HG02981 (cell line): Measurements from ENCODE around the gene MSRB3.
"Not testable (repeated sequence)": the region's sequence is repeated elsewhere in the genome, so short reads cannot be mapped to it uniquely, and the experiment has no call there.

Experiments used
- ATAC-seq: cut with Tn5 transposase; IDR thresholded peaks from one replicate; pipeline ENCODE4 v1.9.1; 2021; ENCODE audit warnings: mild to moderate bottlenecking, moderate library complexity; ENCODE audit not compliant: unreplicated experiment

The MSRB3 gene

GRCh38 chr12:65287426-65287825 is 8.9 kb downstream of the MSRB3 start:
- no peak for ATAC-seq

GRCh38 chr12:65292241-65292640 is 13.8 kb downstream of the MSRB3 start:
- no peak for ATAC-seq

- no peak for ATAC-seq
These were observed 15.3 kb downstream of the MSRB3 start for GRCh38 chr12:65293735-65294134.

- no peak for ATAC-seq
These were observed 16.3 kb downstream of the MSRB3 start for GRCh38 chr12:65294641-65295262.

- no peak for ATAC-seq
These were observed 18.2 kb downstream of the MSRB3 start for GRCh38 chr12:65296508-65297265.

- no peak for ATAC-seq
These were observed 21.6 kb downstream of the MSRB3 start for GRCh38 chr12:65300097-65300496.

GRCh38 chr12:65300679-65301349 is 22.3 kb downstream of the MSRB3 start:
- ATAC-seq, result no peak

GRCh38 chr12:65302891-65303290 is 24.4 kb downstream of the MSRB3 start:
- no peak for ATAC-seq

GRCh38 chr12:65305346-65305950 is 27.0 kb downstream of the MSRB3 start:
- ATAC-seq, result no peak

- ATAC-seq, result no peak
These were observed 28.1 kb downstream of the MSRB3 start for GRCh38 chr12:65306366-65307168.

GRCh38 chr12:65307169-65307501 is 28.7 kb downstream of the MSRB3 start:
- ATAC-seq, result no peak

GRCh38 chr12:65308006-65308405 is 29.5 kb downstream of the MSRB3 start:
- ATAC-seq, result no peak

- no peak for ATAC-seq
These were observed 30.2 kb downstream of the MSRB3 start for GRCh38 chr12:65308601-65309071.

GRCh38 chr12:65311260-65311659 is 32.8 kb downstream of the MSRB3 start:
- no peak for ATAC-seq

GRCh38 chr12:65313719-65314317 is 35.3 kb downstream of the MSRB3 start:
- no peak for ATAC-seq

- ATAC-seq, result not testable (repeated sequence)
These were observed 36.8 kb downstream of the MSRB3 start for GRCh38 chr12:65315238-65315637.

- ATAC-seq, result no peak
These were observed 39.8 kb downstream of the MSRB3 start for GRCh38 chr12:65318186-65318685.

GRCh38 chr12:65319688-65320200 is 41.3 kb downstream of the MSRB3 start:
- no peak for ATAC-seq

- ATAC-seq, result no peak
These were observed 44.6 kb downstream of the MSRB3 start for GRCh38 chr12:65323070-65323469.

- ATAC-seq, result no peak
These were observed 45.6 kb downstream of the MSRB3 start for GRCh38 chr12:65324056-65324455.
